HG03575 (cell line): ENCODE measurements around the gene SMARCAL1.

Source experiments
- ATAC-seq: cut with Tn5 transposase; IDR thresholded peaks from one replicate; pipeline ENCODE4 v1.9.1; 2021; ENCODE audit not compliant: unreplicated experiment, insufficient number of reproducible peaks, low FRiP score; ENCODE audit errors: extremely low read depth

SMARCAL1 gene

DNA sequence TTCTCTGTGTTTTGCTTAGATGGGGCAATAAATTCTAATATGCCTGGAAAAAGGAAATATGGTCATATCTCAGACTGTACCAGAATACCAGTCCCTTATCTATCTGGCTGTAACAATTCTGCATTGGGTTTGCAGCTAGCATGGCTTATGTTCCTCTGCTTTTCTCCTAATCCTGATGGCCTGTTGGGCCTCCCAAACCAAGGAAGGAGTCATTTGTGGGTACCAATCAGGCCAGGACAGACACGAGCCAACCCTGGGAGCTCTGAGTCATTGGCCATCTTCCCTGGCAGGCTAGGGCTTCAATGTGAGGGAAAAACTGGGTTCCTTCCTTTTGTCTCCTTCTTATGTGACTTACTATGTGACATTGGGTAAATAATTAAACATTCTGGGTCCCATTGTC lies 12.0 kb downstream of the SMARCAL1 start:
- ATAC-seq = no peak

DNA sequence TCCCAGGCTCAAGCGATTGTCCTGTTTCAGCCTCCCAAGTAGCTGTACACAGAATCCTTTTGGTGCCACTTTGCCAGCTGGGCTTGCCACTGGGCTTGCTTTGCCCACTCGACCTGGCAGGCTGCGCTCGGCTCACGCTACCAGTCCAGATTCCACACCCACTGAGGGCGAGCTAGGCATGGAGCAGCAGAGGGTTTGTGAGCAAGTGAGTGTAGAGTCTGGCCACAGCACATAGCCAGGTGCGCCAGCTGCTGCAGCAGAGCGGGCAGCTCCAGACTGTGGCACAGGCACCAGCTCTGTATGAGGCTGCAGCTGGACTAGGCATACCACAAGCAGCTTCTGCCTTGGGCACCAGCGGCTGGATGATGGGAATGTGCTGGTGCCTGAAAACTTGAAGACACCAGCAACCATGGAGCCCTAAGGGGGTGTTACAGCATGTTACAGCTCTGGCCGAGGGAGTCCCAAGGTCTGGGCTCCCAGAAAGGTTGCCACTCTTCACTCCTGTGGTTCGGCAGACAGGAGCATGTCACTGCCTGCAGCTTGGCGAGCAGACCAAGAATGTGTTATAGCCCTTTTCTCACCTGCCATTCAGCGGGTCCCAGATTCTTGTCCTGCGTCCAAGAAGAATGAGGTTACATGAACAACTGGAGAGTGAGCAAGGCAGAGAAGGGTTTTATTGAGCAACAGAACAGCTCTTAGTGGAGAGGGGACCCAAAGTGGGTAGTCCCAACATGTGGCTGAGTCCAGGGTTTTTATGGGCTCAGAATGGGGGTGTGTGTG lies 12.9 kb downstream of the SMARCAL1 start:
- no peak for ATAC-seq

DNA sequence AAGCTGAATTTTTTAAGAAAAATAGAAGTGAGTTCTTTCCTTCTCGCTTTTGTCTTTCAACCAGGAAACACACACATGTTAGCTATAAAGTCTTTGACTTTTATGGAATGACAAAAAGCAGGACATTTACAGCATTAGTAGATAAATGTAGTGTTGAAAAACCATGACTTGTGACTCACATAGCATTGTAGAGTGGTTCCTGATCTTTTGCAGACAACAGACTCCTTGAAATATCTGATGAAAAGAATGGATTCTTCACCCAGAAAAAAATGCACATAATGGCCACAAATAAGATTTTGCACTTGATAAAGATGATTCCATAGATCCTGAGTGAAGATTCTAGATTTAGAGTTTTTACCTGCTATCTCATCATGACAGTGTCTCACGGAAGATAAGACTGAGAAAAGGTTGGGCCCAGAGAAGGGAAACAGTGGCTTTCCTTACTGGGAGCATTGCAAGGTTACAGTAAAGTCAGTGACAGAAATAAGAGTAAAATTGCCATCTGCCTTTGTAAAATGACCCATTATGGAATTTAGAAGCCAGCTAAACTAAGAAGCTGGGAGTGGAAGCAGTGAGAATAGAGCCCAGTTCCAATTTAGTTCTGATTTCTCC lies 14.0 kb downstream of the SMARCAL1 start:
- ATAC-seq = no peak

DNA sequence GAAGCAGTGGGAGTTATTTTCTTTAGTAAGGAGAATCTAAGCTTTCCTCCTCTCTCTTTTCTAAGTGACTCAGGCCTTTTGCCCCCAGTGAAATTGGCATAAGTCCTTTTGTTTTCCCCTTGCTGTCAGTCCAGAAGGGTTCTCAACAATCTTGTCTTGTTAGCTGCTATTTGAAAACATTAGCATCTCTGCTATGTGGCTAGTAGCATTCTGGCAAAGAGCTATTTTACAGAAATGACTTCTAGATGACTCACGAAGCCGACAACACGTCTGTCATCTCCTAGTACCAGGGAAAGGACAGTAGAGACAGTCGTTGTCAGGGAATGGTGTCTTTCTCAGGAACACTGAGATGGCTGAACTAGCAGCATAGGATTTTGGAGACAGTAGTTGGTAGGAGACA lies 14.7 kb downstream of the SMARCAL1 start:
- ATAC-seq = no peak

DNA sequence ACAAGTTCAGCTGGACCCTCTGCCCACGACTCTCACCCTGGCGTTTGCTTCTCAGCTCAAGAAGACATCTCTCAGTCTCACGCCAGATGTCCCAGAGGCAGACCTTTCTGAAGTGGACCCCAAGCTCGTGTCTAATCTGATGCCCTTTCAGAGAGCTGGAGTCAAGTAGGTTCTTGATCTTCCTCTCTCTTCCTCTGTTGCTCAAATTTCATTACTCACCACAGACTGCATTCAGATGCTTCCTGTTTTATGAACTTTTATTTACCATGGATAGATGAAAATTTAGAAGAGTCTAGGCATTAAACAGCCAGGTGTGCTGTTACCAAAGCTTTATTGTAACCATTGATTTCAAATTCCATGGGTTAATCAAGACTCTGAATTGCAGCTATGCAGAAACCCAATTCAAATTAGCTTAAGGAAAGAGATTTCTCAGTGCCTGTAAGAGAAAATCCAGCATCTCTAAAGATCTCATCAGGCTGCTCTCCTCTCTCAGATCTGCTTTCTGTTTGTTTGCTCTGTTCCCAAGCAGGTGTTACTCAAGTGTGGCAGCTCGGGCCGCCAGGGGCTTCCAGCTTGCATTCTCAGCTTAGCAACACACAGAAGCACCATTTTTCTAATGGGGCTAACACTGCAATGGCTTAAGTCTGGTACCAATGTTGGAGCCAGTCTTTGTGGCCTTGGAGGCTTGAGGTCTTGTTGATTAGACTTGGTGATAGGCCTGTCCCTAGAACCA lies 16.5 kb downstream of the SMARCAL1 start:
- ATAC-seq = no peak

DNA sequence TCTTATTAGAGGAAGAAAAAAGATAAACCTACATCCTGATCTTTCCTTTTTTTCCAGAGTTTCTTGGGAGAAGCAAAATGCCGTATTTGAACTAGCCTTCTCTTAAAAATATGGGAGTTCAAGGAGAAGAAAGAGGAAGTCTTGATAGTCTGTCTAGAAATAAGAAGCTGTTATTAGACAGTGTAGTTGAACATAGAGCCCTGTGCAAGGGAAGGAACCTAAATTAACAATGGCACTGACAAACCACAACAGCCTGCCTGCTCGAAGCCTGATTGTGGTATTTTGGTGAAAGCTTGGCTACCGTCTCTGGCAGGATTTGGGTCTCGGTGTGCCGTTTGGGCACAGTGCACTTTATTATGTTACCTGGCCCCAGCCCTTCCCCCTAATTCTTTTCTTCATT lies 17.1 kb downstream of the SMARCAL1 start:
- ATAC-seq = no peak

DNA sequence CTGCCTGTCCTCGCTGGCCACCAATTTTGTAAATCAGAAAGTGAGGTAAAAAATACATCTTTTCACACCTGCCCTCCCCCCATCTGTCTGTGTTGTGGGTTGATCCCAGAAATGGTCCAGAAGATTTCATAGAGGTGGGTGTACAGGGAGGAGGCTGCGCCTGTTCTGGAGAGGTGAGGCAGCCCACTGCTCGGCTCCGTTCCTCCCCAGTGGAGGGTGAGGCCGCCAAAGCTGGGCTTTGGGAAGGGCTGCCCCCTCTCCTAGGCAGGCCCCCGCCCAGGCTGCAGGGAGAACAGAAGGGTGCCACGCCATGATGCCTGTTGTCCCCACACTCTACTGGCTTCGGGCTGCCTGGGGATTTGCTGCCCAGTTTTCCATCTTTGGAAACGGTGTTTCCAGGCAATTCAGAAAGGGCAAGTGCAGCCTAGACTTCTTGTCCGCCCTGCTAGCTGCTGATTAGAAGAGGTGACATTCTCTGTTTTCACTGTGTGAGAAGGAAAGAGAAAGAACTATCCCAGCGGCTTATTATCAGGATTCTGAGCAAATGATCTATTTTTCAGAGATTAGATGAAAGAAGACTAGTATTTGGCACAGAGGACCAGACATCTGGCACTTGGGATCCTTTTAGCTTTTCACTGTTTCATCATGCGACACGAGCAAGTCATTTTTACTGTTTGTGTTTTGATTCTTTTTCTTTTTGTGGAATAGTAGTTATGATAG lies 18.7 kb downstream of the SMARCAL1 start:
- ATAC-seq = no peak

DNA sequence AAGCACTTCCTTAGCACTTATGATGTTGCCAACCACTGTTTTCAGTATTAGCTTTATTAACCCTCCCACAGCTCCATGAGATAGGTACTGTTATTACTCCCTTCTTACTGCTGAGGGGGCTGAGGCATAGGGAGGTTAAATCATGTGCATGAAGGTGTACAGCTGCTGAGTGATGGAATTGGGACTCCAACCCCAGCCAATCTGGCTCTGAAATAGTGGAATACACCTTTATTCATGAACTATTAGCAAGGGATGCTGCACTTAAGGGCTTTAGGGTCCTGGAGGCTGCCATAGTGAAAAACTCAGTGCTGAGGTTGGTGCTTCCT lies 19.2 kb downstream of the SMARCAL1 start:
- ATAC-seq = no peak

DNA sequence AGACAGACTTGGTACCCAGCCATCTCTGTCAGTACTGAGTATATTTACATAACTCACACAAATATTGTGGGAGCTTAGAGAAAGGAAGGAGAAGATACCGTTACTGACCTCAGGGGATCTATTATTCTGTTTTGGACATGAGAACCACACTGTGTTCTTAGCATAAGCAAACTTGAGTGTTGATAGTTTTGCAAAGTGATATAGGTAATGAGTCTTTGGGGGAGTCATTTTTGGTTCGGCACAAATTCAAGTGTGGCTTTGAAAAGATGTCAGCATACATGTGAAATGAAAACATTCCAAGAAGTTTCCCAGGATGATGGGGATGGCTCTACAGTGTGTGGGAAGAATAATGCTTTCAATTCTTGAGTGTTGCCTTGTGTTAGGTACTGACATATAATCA lies 24.1 kb downstream of the SMARCAL1 start:
- no peak for ATAC-seq

DNA sequence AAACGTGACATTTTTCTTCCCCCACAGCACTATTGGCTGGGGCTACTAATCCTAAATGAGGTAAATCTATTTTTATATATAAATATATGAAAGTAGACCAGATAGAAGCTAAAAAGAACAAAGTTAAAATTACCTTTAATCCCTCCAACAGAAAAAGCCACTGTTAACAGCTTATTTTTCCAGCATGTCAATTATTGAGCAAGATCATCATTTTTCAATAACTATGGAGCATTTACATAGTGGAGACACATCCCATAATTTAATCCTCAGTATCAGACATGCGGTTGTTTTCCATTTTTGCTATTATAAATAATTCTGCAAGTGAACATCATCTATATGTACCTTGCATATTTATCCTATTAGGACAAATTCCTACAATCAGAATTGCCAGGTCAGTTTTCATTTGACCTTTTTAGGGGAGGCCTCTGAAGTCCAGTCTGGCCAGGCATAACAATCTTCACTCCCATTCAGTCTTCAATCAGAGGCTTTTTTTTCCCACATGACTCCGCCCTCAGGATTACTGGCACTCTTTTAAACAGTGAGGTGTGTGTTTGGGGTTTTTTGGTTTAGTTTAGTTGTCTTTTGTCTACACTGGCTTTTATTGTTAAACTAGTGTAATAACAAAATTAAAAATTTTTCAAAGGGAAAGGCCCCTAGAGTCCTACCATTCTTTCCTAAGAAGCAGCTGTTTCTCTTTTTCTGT lies 29.2 kb downstream of the SMARCAL1 start:
- ATAC-seq = no peak

DNA sequence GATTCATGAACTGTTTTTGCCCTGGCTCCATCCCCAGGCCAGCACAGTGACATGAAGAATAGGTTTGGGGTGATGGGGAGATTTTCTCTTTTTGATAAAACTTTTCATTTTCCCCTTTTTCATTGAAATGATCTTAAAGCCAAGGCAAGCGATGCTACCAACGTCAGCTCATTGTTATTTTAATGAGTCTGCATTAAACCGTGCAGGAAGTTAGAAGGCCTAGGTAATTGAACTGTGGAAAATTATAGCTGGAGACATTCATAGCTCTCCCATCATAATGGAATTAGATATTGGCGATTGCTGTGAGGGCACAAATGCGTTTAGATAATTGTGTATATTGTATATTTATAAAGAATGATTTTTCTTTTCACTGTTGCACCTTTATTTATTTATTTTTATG lies 33.2 kb downstream of the SMARCAL1 start:
- ATAC-seq = no peak

DNA sequence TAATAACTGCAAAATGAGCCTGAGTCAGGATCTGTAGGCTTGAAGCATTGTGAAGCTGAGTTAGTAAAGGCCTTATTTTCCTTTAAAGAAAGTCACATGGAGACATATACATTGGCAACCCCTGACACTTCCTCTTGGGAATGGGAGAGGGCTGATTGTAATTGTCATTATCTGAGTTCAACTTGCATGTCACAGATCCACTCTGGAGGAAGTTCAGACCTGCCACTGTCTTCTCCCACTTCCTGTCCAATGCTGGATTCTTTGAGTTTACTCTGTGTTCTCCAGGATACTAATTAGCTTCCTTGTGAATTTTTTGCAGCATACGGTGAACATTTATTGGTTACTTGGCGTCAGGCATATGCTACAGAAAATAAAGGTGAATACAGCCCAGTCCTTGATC lies 34.1 kb downstream of the SMARCAL1 start:
- ATAC-seq = no peak

DNA sequence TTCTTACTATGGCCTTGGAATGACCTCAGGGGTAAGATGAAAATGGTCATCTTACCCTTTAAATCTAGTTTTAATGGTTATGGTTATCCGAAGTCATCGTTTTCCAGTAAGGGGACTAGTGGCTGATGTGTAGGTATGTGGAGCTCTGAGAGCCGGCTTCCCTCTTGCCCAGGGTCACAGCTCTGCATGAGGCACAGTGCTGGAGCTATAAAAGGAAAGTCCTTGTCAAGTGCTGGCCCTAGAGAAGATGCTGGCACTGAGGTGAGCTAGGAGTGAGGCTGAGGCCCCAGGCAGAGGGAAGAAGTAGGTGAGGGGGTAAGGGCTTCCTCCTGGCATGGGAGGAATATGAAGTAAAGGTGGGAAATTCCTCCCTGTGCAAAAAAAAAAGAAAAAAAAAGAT lies 35.0 kb downstream of the SMARCAL1 start:
- no peak for ATAC-seq

DNA sequence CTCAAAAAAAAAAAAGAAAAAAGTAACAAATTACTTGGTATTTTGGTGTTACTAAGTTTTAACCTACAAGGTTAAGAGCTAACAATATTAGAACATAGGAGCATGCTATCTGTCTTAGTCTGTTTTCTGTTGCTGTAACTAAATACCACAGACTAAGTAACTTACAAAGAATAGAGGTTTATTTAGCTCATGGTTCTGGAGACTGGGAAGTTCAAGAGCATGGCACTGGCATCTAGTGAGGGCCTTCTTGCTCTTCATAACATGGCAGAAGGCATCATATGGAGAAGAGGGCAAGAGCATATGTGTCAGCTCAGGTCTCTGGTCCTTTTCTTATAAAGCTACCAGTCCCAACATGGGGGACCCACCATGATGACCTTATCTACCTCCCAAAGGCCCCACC lies 36.5 kb downstream of the SMARCAL1 start:
- no peak for ATAC-seq

DNA sequence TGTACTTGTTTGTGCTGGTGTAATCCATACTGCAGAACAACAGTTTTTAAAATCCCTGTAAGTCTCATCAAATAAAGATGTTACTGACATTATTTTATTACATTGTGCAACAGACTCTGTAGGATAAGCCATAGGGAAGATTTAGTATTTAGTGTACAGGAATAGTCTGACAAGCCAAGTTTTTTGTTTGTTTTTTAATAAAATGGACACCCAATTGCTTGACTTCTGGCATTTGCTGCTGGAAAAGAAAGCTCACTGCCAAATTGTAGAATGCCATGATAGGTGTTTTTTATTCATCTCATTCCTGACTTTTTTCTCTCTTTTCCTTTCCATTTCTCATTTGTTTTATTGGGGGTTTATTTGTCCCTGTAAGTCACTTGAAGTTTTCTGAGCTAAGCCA lies 38.1 kb downstream of the SMARCAL1 start:
- no peak for ATAC-seq

DNA sequence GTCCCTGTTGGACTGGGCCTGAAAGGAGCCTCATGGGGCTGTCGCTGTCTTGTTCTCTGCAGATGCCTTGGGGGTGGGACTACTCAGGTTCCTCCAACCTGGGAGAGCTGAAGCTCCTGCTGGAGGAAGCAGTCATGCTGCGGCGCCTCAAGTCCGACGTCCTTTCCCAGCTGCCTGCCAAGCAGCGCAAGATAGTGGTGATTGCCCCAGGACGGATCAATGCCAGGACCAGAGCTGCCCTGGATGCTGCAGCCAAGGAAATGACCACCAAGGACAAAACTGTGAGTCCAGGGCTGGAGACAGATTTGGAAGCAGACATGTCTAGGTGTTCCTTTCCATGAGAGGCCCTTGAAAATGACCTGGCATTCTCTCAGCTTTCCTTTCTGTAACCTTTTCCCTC lies 38.5 kb downstream of the SMARCAL1 start:
- no peak for ATAC-seq

DNA sequence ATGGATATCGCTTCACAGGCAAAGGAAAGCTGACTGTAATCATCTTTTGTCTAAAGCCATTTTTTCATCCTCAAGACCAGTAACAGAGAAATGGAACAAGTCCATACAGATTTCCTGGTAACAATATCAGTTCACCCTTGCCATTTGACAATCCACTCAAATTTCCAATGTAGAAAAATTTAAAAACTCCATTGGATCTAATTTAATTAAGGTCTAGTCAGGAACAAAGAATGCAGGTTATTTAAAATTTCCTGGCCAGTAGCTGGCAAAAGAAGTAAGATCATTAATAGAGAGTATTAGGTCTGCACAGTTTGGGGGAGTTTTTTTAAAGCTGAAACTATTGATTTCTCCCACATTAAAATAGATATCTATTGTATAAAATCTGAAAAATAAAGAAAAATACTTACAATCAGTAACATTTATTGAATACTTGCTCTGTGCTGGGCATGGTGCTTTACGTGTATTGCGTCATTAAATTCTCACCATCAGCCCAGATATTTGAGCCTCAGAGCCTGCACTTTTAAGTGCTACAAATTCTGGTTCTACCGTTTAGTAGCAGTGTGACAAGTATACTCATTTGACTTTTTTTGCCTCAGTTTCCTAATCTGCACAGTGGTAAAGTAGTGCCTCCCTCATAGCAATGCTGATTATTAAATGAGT lies 41.8 kb downstream of the SMARCAL1 start:
- no peak for ATAC-seq

DNA sequence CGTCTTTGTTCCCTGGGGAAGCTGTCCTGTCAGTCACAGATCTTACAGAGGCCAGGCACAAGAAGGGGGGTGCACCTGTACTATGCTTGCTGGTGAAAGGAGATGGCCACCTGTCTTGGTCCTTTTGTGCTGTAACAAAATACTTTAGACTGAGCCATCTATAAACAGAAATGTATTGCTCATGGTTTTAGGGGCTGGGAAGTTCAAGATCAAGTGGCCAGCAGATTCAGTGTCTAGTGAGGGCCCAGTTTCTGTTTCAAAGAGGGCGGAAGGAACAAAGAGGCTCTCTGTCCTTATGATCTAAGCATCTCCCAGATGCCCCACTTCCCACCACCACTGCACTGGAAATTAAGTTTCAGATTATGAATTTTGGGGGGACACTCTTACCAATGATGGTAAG lies 50.9 kb downstream of the SMARCAL1 start:
- no peak for ATAC-seq
